Heart right ventricle (tissue), 16 donors: Measurements from ENCODE around the gene GOSR2. TPM values are rescaled to one million over a fixed set of nuclear protein-coding genes. Genes with fewer than 3 reads are reported as not detected.
A peak's percentile ranks its signal among the peaks of the same experiment; 100 is the strongest.
"Not testable (repeated sequence)": the region's sequence is repeated elsewhere in the genome, so short reads cannot be mapped to it uniquely, and the experiment has no call there.

Source experiments
- ATAC-seq, 8 donors: fragments of 200-7000 bp; cut with Tn5 transposase; one replicate each; pipeline ENCODE4 v1.9.1; 2020; ENCODE audit warnings: mild to moderate bottlenecking in 8 of 8, moderate library complexity in 8 of 8, moderate number of reproducible peaks in 1 of 8
- DNase-seq, 2 donors: peaks; one replicate each; pipeline ENCODE4 v3.0.0-alpha.2; 2020
- H3K27ac ChIP-seq, 10 donors: fragments of 200-600 bp; sonication (generic) in 2 of 10; one replicate each; pipeline versions ENCODE4 v1.5.0 to v1.8.0; 2020 to 2022; ENCODE audit warnings: mild to moderate bottlenecking in 3 of 10
- H3K27me3 ChIP-seq, 7 donors: fragments of 200-600 bp; one replicate each; pipeline ENCODE4 v1.8.0; 2021 to 2022; ENCODE audit warnings: mild to moderate bottlenecking in 2 of 7
- H3K36me3 ChIP-seq, 9 donors: fragments of 200-600 bp; sonication (generic) in 1 of 9; one replicate each; pipeline versions ENCODE4 v1.5.0 to v1.8.0; 2020 to 2022; ENCODE audit warnings: mild to moderate bottlenecking in 2 of 9
- H3K4me1 ChIP-seq, 9 donors: fragments of 200-600 bp; sonication (generic) in 1 of 9; one replicate each; pipeline versions ENCODE4 v1.5.0 to v1.8.0; 2020 to 2022; ENCODE audit warnings: mild to moderate bottlenecking in 4 of 9
- H3K4me3 ChIP-seq, 10 donors: fragments of 200-600 bp; sonication (generic) in 2 of 10; one replicate each; pipeline versions ENCODE4 v1.5.0 to v1.8.0; 2020 to 2022; ENCODE audit warnings: mild to moderate bottlenecking in 7 of 10, moderate library complexity in 2 of 10
- H3K9me3 ChIP-seq, 11 donors: fragments of 200-600 bp in 10 of 11; sonication (generic) in 2 of 11; one replicate each; pipeline versions ENCODE4 v1.5.0 to v1.8.0; 2013 to 2022; ENCODE audit warnings: mild to moderate bottlenecking in 2 of 11, control low read depth in 1 of 11, moderate library complexity in 1 of 11
- WGBS, 2 donors: extraction: QIAGEN DNeasy Blood & Tissue Kit; methylation state at CpG; one replicate each; pipeline ENCODE4 v1.1.7; 2013; ENCODE audit warnings: inconsistent platforms in 1 of 2; 5-methylcytosine and 5-hydroxymethylcytosine counted together
- intact Hi-C, 10 donors: fragments of 100-400 bp; cut with DNase I; formaldehyde crosslinking; loops; one replicate each; pipeline versions ENCODE4 v1.11.1 to v1.14.2; 2022
- polyA plus RNA-seq, 2 donors: library from polyadenylated mRNA; stranded (reverse); fragments of 200-250 nt; gene quantifications; one replicate each; pipeline ENCODE4 v1.2.3, GENCODE V29; 2013
- total RNA-seq, 10 donors: library from RNA; stranded (reverse); fragmentation: NEBNext Ultra II Directional in 3 of 10; extraction: Animal tissue kit (Norgen Biotek cat#: 25700) in 3 of 10; gene quantifications; one replicate each; pipeline versions ENCODE4 v1.2.1 to v1.2.4, GENCODE V29; 2021 to 2023
- TF ChIP-seq, protein P1 (sequence below), 9 donors: fragments of 200-600 bp; sonication (generic) in 2 of 9; IDR thresholded peaks; one replicate each; pipeline versions ENCODE4 v1.5.0 to v1.8.0; 2021 to 2022; ENCODE audit warnings: antibody characterized with exemption in 9 of 9, mild to moderate bottlenecking in 5 of 9, moderate library complexity in 1 of 9
- donor health status: Arrhythmogenic right ventricular cardiomyopathy.
- donor health status: ischemic (EF 13 %, LVEDD 7.1; RV severe dilation, severe dysfunction).
- donor health status: healthy with polysubstance abuse.
- donor health status: DM: no; HTN: yes; CAD: no.
- donor health status: DM: no; HTN: no; CAD: no.
- donor health status: ischemic (EF 25% LVEDD 6.9; RV normal size, moderate dysfunction).
- donor health status: ischemic (EF 25% LVEDD 5.7; RV mildly dilated, moderate dysfunction).
- donor health status: healthy.
- donor health status: DM: yes; HTN: yes; CAD: no.
- donor health status: Ischemic cardiomyopathy.
- donor health status: ischemic (EF 35%, LVEDD 5.7; RV mildly dilated, moderate dysfunction).
- donor health status: nonischemic (EF 11% LVEDD 7.7; RV severe dilation, severe dysfunction).
- donor health status: DM: yes; HTN: yes; CAD: no.
- donor health status: PGD.
- donor health status: ischemic (EF 29% LVEDD 5.4; RV normal size, mild dysfunction).
- donor health status: nonischemic (EF 23%, LVEDD 6.1; RV moderate dilation, normal function).

Gene GOSR2
- total and polyA plus RNA-seq, 12 donors, result 20.3 to 47.3 (median 40.0) TPM

DNA sequence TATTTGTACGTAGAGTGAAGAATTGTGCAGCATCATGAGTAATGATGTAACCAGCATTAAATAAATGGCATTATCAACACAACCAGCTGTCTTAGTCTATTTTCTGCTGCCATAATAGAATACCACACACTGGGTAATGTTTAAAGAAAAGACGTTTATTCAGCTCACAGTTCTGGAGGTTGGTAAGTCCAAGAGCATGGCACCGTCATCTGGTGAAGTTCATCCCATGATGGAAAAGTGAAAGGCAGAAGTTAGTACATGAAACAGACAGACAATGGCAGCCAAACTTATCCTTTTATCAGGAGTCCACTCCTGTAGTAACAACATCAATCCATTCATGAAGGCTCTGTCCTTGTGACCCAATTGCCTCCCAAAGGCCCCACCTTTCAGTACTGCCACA is 6.3 kb upstream of the GOSR2 start:
- Histone ChIP-seq H3K4me3 (no peak overlapping the region), H3K9me3 (peaks cover 0 to 4% (median 0%) of the 10 kb centered on the region in 11 donors), H3K4me1 (no peaks in the 10 kb centered on the region), H3K36me3 (no peaks in the 10 kb centered on the region), H3K27ac (no peak overlapping the region), H3K27me3 (no peaks in the 10 kb centered on the region)
- no peak for DNase-seq
- TF ChIP-seq, protein P1, sequence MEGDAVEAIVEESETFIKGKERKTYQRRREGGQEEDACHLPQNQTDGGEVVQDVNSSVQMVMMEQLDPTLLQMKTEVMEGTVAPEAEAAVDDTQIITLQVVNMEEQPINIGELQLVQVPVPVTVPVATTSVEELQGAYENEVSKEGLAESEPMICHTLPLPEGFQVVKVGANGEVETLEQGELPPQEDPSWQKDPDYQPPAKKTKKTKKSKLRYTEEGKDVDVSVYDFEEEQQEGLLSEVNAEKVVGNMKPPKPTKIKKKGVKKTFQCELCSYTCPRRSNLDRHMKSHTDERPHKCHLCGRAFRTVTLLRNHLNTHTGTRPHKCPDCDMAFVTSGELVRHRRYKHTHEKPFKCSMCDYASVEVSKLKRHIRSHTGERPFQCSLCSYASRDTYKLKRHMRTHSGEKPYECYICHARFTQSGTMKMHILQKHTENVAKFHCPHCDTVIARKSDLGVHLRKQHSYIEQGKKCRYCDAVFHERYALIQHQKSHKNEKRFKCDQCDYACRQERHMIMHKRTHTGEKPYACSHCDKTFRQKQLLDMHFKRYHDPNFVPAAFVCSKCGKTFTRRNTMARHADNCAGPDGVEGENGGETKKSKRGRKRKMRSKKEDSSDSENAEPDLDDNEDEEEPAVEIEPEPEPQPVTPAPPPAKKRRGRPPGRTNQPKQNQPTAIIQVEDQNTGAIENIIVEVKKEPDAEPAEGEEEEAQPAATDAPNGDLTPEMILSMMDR (IDR thresholded peaks at IDR 0.05), result no peak
- intact Hi-C loops, result no loop called here
- no peak for ATAC-seq
- WGBS, 2 donors, result 90 to 91% methylated on average over 3 of the region's 3 CpGs

DNA sequence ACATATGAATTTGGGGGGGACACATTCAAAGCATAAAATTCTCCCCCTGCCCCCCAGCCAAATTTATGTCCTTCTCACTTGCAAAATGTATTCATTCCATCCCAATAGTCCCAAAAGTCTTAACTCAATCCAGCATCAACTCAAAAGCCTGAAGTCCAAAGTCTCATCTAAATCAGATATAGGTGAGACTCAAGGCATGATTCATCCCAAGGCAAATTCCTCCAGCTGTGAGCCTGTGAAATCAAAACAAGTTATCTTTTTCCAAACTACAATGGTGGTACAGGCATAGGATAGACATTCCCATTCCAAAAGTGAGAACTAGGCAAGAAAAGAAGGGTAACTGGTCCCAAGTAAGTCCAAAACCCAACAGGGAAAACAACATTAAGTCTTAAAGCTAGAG is 5.9 kb upstream of the GOSR2 start:
- ATAC-seq (no peak), DNase-seq (no peak)
- Histone ChIP-seq H3K27ac (no peak overlapping the region), H3K27me3 (no peaks in the 10 kb centered on the region), H3K4me3 (no peak overlapping the region), H3K36me3 (no peaks in the 10 kb centered on the region), H3K9me3 (peaks cover 0 to 4% (median 0%) of the 10 kb centered on the region in 11 donors), H3K4me1 (peaks cover 0 to 2% (median 0%) of the 10 kb centered on the region in 9 donors)
- intact Hi-C loops, result no loop called here
- TF ChIP-seq, protein P1 (IDR thresholded peaks at IDR 0.05), result no peak

DNA sequence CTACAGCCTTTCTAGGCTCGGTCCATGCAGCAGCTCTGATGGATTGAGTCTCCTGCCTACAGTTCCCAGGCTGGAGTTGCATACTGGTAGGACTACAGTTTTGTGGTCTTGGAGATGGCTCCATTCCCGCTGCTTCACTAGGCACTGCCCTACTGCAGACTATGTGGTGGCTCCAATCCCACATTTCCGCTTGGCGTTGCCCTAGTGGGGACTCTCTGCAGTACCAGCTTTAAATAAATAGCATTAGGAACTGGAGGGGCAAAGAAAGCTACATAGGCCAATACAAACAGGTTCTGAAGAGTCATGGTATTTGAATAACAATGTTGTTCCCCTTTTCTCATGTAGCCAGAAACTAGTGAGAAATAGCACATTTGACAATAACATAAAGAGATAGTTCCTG is 5.4 kb upstream of the GOSR2 start:
- 75 to 77% methylated on average over 4 of the region's 4 CpGs for WGBS, 2 donors
- intact Hi-C loops, result no loop called here
- peaks cover 0 to 5% (median 0%) of the 10 kb centered on the region in 9 donors for H3K4me1 ChIP-seq
- DNase-seq (no peak), ATAC-seq (no peak)
- no peaks in the 10 kb centered on the region for H3K27me3 ChIP-seq
- H3K9me3 ChIP-seq, result peaks cover 0 to 4% (median 0%) of the 10 kb centered on the region in 11 donors
- no peak overlapping the region for H3K4me3 ChIP-seq
- no peaks in the 10 kb centered on the region for H3K36me3 ChIP-seq
- no peak overlapping the region for H3K27ac ChIP-seq
- TF ChIP-seq, protein P1 (IDR thresholded peaks at IDR 0.05), result no peak

DNA sequence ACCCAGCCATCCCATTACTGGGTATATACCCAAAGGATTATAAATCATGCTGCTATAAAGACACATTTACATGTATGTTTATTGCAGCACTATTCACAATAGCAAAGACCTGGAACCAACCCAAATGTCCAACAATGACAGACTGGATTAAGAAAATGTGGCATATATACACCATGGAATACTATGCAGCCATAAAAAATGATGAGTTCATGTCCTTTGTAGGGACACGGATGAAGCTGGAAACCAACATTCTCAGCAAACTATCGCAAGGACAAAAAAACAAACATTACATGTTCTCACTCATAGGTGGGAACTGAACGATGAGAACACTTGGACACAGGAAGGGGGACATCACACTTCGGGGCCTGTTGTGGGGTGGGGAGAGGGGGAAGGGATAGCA is 998 bp upstream of the GOSR2 start:
- H3K9me3 ChIP-seq, H3K27me3 ChIP-seq, H3K36me3 ChIP-seq, DNase-seq, ATAC-seq, intact Hi-C loops: not testable (repeated sequence)
- Histone ChIP-seq H3K4me3 (peak overlapping the region in 7 of 10 donors; percentile 75 to 90 (median 81)), H3K4me1 (peaks cover 6 to 42% (median 27%) of the 10 kb centered on the region in 9 donors), H3K27ac (peak overlapping the region in 2 of 10 donors; percentile 97 to 98)
- WGBS, 2 donors, result 71 to 76% methylated on average over 4 of the region's 4 CpGs

DNA sequence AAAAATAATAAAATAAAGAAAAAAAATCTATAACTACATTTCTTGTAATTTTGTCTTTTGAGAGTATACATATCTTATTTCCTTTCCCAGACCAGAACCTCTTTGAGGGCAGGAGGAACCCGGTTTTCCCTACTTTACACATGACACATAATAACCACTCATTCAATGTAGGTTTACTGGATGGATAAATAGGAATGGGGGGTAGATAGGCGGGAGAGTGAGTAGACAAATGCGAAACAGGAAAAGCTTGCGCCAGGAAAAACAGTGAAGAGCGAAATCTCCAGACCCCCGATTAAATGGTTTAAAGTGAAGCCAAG is 515 bp upstream of the GOSR2 start:
- Histone ChIP-seq H3K9me3 (no peaks in the 10 kb centered on the region), H3K4me3 (peak overlapping the region; percentile 53 to 93 (median 80)), H3K4me1 (peaks cover 6 to 45% (median 28%) of the 10 kb centered on the region in 9 donors), H3K36me3 (no peaks in the 10 kb centered on the region), H3K27me3 (no peaks in the 10 kb centered on the region), H3K27ac (peak overlapping the region; percentile 87 to 98 (median 95))
- WGBS, 2 donors, result 0% methylated on average over 6 of the region's 6 CpGs
- ATAC-seq (peak in 6 of 8 donors; percentile 5 to 31 (median 22)), DNase-seq (no peak)
- intact Hi-C loops, result no loop called here
- TF ChIP-seq, protein P1 (IDR thresholded peaks at IDR 0.05), result no peak
